ENCODE results near the gene POGZ. TPM values are rescaled to one million over a fixed set of nuclear protein-coding genes. Genes with fewer than 3 reads are reported as not detected.

Gene POGZ
- 10 to 100 TPM; 16.1 to 45.6 (median 30.4) TPM for total RNA-seq

GRCh38 chr1:151459331-151460046, at the start of gene POGZ:
Gene POGZ (minus strand): TSS chr1:151459494. CDS start chr1:151442204, 17,290 bp downstream.
- H3K4me1 ChIP-seq = peaks cover 8 to 39% (median 23%) of the 10 kb centered on the region in 3 donors
- H3K27me3 ChIP-seq = no peaks in the 10 kb centered on the region
- no peaks in the 10 kb centered on the region for H3K36me3 ChIP-seq
- peak within 1 kb of the TSS; percentile 97 to 99 (median 98) for H3K27ac ChIP-seq
- intact Hi-C loops (cut with DNase I) = no loop called here
- peak within 1 kb of the TSS; percentile 78 to 98 (median 88) for H3K4me3 ChIP-seq
- no peaks in the 10 kb centered on the region for H3K9me3 ChIP-seq
- TF ChIP-seq CTCF (IDR thresholded peaks at IDR 0.05) (no peak), POLR2A (IDR thresholded peaks at IDR 0.05) (peak in 2 of 4 donors; percentile 20 to 53)
- peak; percentile 91 for DNase-seq
- 18 to 20% methylated on average over 19 to 20 of the region's 30 CpGs for WGBS, 2 donors

GRCh38 chr1:151508833-151509232, 49.5 kb upstream of the POGZ start:
- intact Hi-C loops (cut with DNase I) = no loop called here
- H3K27me3 ChIP-seq = peaks cover 0 to 6% (median 0%) of the 10 kb centered on the region in 4 donors
- no peak overlapping the region for H3K4me3 ChIP-seq
- H3K36me3 ChIP-seq = no peaks in the 10 kb centered on the region
- 47 to 73% methylated on average over 6 of the region's 6 CpGs for WGBS, 2 donors
- peaks cover 16 to 43% (median 20%) of the 10 kb centered on the region in 3 donors for H3K4me1 ChIP-seq
- no peak for DNase-seq
- H3K27ac ChIP-seq = no peak overlapping the region
- no peaks in the 10 kb centered on the region for H3K9me3 ChIP-seq
- TF ChIP-seq CTCF (IDR thresholded peaks at IDR 0.05) (no peak), POLR2A (IDR thresholded peaks at IDR 0.05) (no peak)

GRCh38 chr1:151504759-151505158, 45.5 kb upstream of the POGZ start:
- H3K27ac ChIP-seq = no peak overlapping the region
- no peak overlapping the region for H3K4me3 ChIP-seq
- DNase-seq = no peak
- TF ChIP-seq POLR2A (IDR thresholded peaks at IDR 0.05) (no peak), CTCF (IDR thresholded peaks at IDR 0.05) (no peak)
- no peaks in the 10 kb centered on the region for H3K36me3 ChIP-seq
- H3K9me3 ChIP-seq = no peaks in the 10 kb centered on the region
- intact Hi-C loops (cut with DNase I) = no loop called here
- 80 to 89% methylated on average over 4 of the region's 4 CpGs for WGBS, 2 donors
- peaks cover 0 to 5% (median 0%) of the 10 kb centered on the region in 3 donors for H3K4me1 ChIP-seq
- no peaks in the 10 kb centered on the region for H3K27me3 ChIP-seq

GRCh38 chr1:151504252-151504651, 45.0 kb upstream of the POGZ start:
- DNase-seq = no peak
- Histone ChIP-seq H3K9me3 (no peaks in the 10 kb centered on the region), H3K27me3 (no peaks in the 10 kb centered on the region), H3K27ac (no peak overlapping the region), H3K36me3 (no peaks in the 10 kb centered on the region), H3K4me3 (no peak overlapping the region), H3K4me1 (peaks cover 0 to 2% (median 0%) of the 10 kb centered on the region in 3 donors)
- WGBS, 2 donors = 32 to 39% methylated on average over 3 of the region's 3 CpGs
- TF ChIP-seq CTCF (IDR thresholded peaks at IDR 0.05) (no peak), POLR2A (IDR thresholded peaks at IDR 0.05) (no peak)
- intact Hi-C loops (cut with DNase I) = no loop called here

- Histone ChIP-seq H3K4me1 (no peaks in the 10 kb centered on the region), H3K27me3 (no peaks in the 10 kb centered on the region), H3K4me3 (no peak overlapping the region), H3K36me3 (no peaks in the 10 kb centered on the region), H3K9me3 (no peaks in the 10 kb centered on the region), H3K27ac (no peak overlapping the region)
- TF ChIP-seq CTCF (IDR thresholded peaks at IDR 0.05) = no peak
- TF ChIP-seq POLR2A (IDR thresholded peaks at IDR 0.05) = no peak
- intact Hi-C loops (cut with DNase I) = no loop called here
- 55 to 77% methylated on average over 6 to 7 of the region's 7 CpGs for WGBS, 2 donors
- no peak for DNase-seq
Observed at GRCh38 chr1:151502859-151503780, 43.8 kb upstream of the POGZ start.

Data from esophagus squamous epithelium (tissue), 5 donors.